Stimulated activated memory B cell treated with anti-CD40 and anti-IgM and Interleukin-4, amounts not matched to agents 10 μg/mL and 1 μg/mL and 100 μg/mL, for 72 hours (primary cell): ENCODE results near the gene KSR1.

Source experiments
- ATAC-seq: fragments of 150-1000 bp; cut with Tn5 transposase; 2 replicates; pipeline ENCODE4 v1.10.0; 2021
- H3K27ac Mint-ChIP-seq: one replicate; pipeline ENCODE4 v1.8.0; 2022; ENCODE audit warnings: mild to moderate bottlenecking, mixed read lengths
- H3K27me3 Mint-ChIP-seq: one replicate; pipeline ENCODE4 v1.8.0; 2022; ENCODE audit warnings: mixed read lengths
- H3K36me3 Mint-ChIP-seq: one replicate; pipeline ENCODE4 v1.8.0; 2022; ENCODE audit warnings: mixed read lengths
- H3K4me1 Mint-ChIP-seq: one replicate; pipeline ENCODE4 v1.8.0; 2022; ENCODE audit warnings: mixed read lengths
- H3K4me3 Mint-ChIP-seq: one replicate; pipeline ENCODE4 v1.8.0; 2022; ENCODE audit warnings: mild to moderate bottlenecking, moderate library complexity, mixed read lengths
- H3K9me3 Mint-ChIP-seq: one replicate; pipeline ENCODE4 v1.8.0; 2022; ENCODE audit warnings: mixed read lengths

The KSR1 gene

GRCh38 chr17:27469256-27469655 lies 13.0 kb downstream of the KSR1 start:
- Mint-ChIP-seq H3K36me3 (no peaks in the 10 kb centered on the region), H3K4me1 (peaks cover 84% of the 10 kb centered on the region), H3K9me3 (no peaks in the 10 kb centered on the region), H3K4me3 (no peak overlapping the region), H3K27me3 (no peaks in the 10 kb centered on the region), H3K27ac (peak overlapping the region; percentile 88)
- ATAC-seq: no peak

- ATAC-seq: peak; percentile 85
- Mint-ChIP-seq H3K4me1 (peaks cover 95% of the 10 kb centered on the region), H3K4me3 (peak overlapping the region; percentile 43), H3K27me3 (no peaks in the 10 kb centered on the region), H3K27ac (peak overlapping the region; percentile 88), H3K9me3 (no peaks in the 10 kb centered on the region), H3K36me3 (no peaks in the 10 kb centered on the region)
Measured at GRCh38 chr17:27471321-27472269, 15.3 kb downstream of the KSR1 start.

- Mint-ChIP-seq H3K27me3 (no peaks in the 10 kb centered on the region), H3K27ac (peak overlapping the region; percentile 88), H3K36me3 (no peaks in the 10 kb centered on the region), H3K4me3 (peak overlapping the region; percentile 53), H3K9me3 (no peaks in the 10 kb centered on the region), H3K4me1 (peaks cover 95% of the 10 kb centered on the region)
- ATAC-seq: no peak
Measured at GRCh38 chr17:27473190-27473747, 17.0 kb downstream of the KSR1 start.

- no peaks in the 10 kb centered on the region for H3K36me3 Mint-ChIP-seq
- peak; percentile 74 for ATAC-seq
- peak overlapping the region; percentile 53 for H3K4me3 Mint-ChIP-seq
- no peaks in the 10 kb centered on the region for H3K9me3 Mint-ChIP-seq
- no peaks in the 10 kb centered on the region for H3K27me3 Mint-ChIP-seq
- peak overlapping the region; percentile 88 for H3K27ac Mint-ChIP-seq
- peaks cover 95% of the 10 kb centered on the region for H3K4me1 Mint-ChIP-seq
Measured at GRCh38 chr17:27473748-27474609, 17.7 kb downstream of the KSR1 start.

GRCh38 chr17:27475070-27475673 lies 18.9 kb downstream of the KSR1 start:
- H3K4me3 Mint-ChIP-seq: peak overlapping the region; percentile 22
- H3K4me1 Mint-ChIP-seq: peaks cover 96% of the 10 kb centered on the region
- no peak for ATAC-seq

GRCh38 chr17:27475981-27476895 lies 20.0 kb downstream of the KSR1 start:
- Mint-ChIP-seq H3K36me3 (no peaks in the 10 kb centered on the region), H3K4me1 (peaks cover 96% of the 10 kb centered on the region), H3K27me3 (no peaks in the 10 kb centered on the region), H3K9me3 (no peaks in the 10 kb centered on the region), H3K4me3 (no peak overlapping the region), H3K27ac (peak overlapping the region; percentile 88)
- ATAC-seq: no peak

More at GRCh38 chr17:27475070-27475673, 18.9 kb downstream of the KSR1 start:
- peak overlapping the region; percentile 88 for H3K27ac Mint-ChIP-seq
- no peaks in the 10 kb centered on the region for H3K9me3 Mint-ChIP-seq
- no peaks in the 10 kb centered on the region for H3K27me3 Mint-ChIP-seq
- no peaks in the 10 kb centered on the region for H3K36me3 Mint-ChIP-seq

- no peaks in the 10 kb centered on the region for H3K9me3 Mint-ChIP-seq
- no peaks in the 10 kb centered on the region for H3K27me3 Mint-ChIP-seq
- H3K27ac Mint-ChIP-seq: peak overlapping the region; percentile 83
- H3K4me3 Mint-ChIP-seq: peak overlapping the region; percentile 27
- ATAC-seq: peak; percentile 38
- H3K36me3 Mint-ChIP-seq: no peaks in the 10 kb centered on the region
- H3K4me1 Mint-ChIP-seq: peaks cover 96% of the 10 kb centered on the region
Measured at GRCh38 chr17:27477050-27477888, 21.0 kb downstream of the KSR1 start.

GRCh38 chr17:27477971-27478684 lies 21.9 kb downstream of the KSR1 start:
- Mint-ChIP-seq H3K4me1 (peaks cover 88% of the 10 kb centered on the region), H3K36me3 (no peaks in the 10 kb centered on the region), H3K4me3 (no peak overlapping the region), H3K27ac (peak overlapping the region; percentile 83), H3K27me3 (no peaks in the 10 kb centered on the region), H3K9me3 (no peaks in the 10 kb centered on the region)
- no peak for ATAC-seq

GRCh38 chr17:27478901-27479538 lies 22.8 kb downstream of the KSR1 start:
- H3K27me3 Mint-ChIP-seq: no peaks in the 10 kb centered on the region
- H3K27ac Mint-ChIP-seq: peak overlapping the region; percentile 46

GRCh38 chr17:27479838-27480237 lies 23.6 kb downstream of the KSR1 start:
- H3K36me3 Mint-ChIP-seq: peaks cover 6% of the 10 kb centered on the region
- H3K4me3 Mint-ChIP-seq: no peak overlapping the region
- no peaks in the 10 kb centered on the region for H3K9me3 Mint-ChIP-seq
- no peak for ATAC-seq
- peaks cover 72% of the 10 kb centered on the region for H3K4me1 Mint-ChIP-seq
- H3K27me3 Mint-ChIP-seq: no peaks in the 10 kb centered on the region
- peak overlapping the region; percentile 79 for H3K27ac Mint-ChIP-seq

More at GRCh38 chr17:27478901-27479538, 22.8 kb downstream of the KSR1 start:
- peaks cover 79% of the 10 kb centered on the region for H3K4me1 Mint-ChIP-seq
- no peaks in the 10 kb centered on the region for H3K9me3 Mint-ChIP-seq
- peaks cover 6% of the 10 kb centered on the region for H3K36me3 Mint-ChIP-seq
- no peak overlapping the region for H3K4me3 Mint-ChIP-seq
- no peak for ATAC-seq

- Mint-ChIP-seq H3K9me3 (no peaks in the 10 kb centered on the region), H3K27me3 (no peaks in the 10 kb centered on the region), H3K27ac (peak overlapping the region; percentile 79), H3K4me1 (peaks cover 72% of the 10 kb centered on the region), H3K36me3 (peaks cover 6% of the 10 kb centered on the region), H3K4me3 (no peak overlapping the region)
- no peak for ATAC-seq
Measured at GRCh38 chr17:27480699-27481098, 24.5 kb downstream of the KSR1 start.

- H3K27ac Mint-ChIP-seq: peak overlapping the region; percentile 79
- H3K36me3 Mint-ChIP-seq: peaks cover 6% of the 10 kb centered on the region
- H3K4me3 Mint-ChIP-seq: no peak overlapping the region
Measured at GRCh38 chr17:27481327-27481726, 25.1 kb downstream of the KSR1 start.

More at GRCh38 chr17:27481327-27481726, 25.1 kb downstream of the KSR1 start:
- H3K27me3 Mint-ChIP-seq: no peaks in the 10 kb centered on the region
- peaks cover 73% of the 10 kb centered on the region for H3K4me1 Mint-ChIP-seq
- ATAC-seq: peak; percentile 88
- no peaks in the 10 kb centered on the region for H3K9me3 Mint-ChIP-seq
